Calu3 (cell line): ENCODE results near the gene COL13A1. TPM values are rescaled to one million over a fixed set of nuclear protein-coding genes. Genes with fewer than 3 reads are reported as not detected.

Experiments used
- BruUV-seq: library from RNA; stranded (reverse); fragments of 400-500 nt; replicated peaks from 2 replicates; lab custom pipeline; 2021; lab: Mats Ljungman, UMichigan
- CTCF ChIA-PET: fragments of 300-600 bp; sonication (Branson Sonifier 250); formaldehyde crosslinking; loops from one replicate; lab custom pipeline; 2022; ENCODE audit warnings: antibody characterized with exemption; lab: Charles Lee
- DNase-seq: peaks from one replicate; pipeline ENCODE4 v3.0.0; 2022
- H3K27ac Mint-ChIP-seq: one replicate; pipeline ENCODE4 v1.8.0; 2022; ENCODE audit warnings: mixed read lengths; ENCODE audit not compliant: unreplicated experiment
- H3K27me3 Mint-ChIP-seq: one replicate; pipeline ENCODE4 v1.8.0; 2022; ENCODE audit warnings: mixed read lengths; ENCODE audit not compliant: unreplicated experiment
- H3K36me3 Mint-ChIP-seq: one replicate; pipeline ENCODE4 v1.8.0; 2022; ENCODE audit warnings: mild to moderate bottlenecking, moderate library complexity, mixed read lengths; ENCODE audit not compliant: insufficient read depth, unreplicated experiment
- H3K4me1 Mint-ChIP-seq: one replicate; pipeline ENCODE4 v1.8.0; 2022; ENCODE audit warnings: mild to moderate bottlenecking, low read depth, mixed read lengths; ENCODE audit not compliant: unreplicated experiment
- H3K4me3 Mint-ChIP-seq: one replicate; pipeline ENCODE4 v1.8.0; 2022; ENCODE audit warnings: mild to moderate bottlenecking, low read depth, moderate library complexity, mixed read lengths; ENCODE audit not compliant: unreplicated experiment
- H3K9me3 Mint-ChIP-seq: one replicate; pipeline ENCODE4 v1.8.0; 2022; ENCODE audit warnings: low read depth, mixed read lengths; ENCODE audit not compliant: unreplicated experiment
- intact Hi-C: fragments of 100-400 bp; cut with micrococcal nuclease; formaldehyde crosslinking; loops from one replicate; pipeline ENCODE4 v1.10.0; 2022; ENCODE audit not compliant: unreplicated experiment
- total RNA-seq: library from RNA; stranded (reverse); gene quantifications from 2 replicates; pipeline ENCODE4 v1.2.3, GENCODE V29; 2022
- TF ChIP-seq, protein P1 (sequence below): fragments of 200-600 bp; IDR thresholded peaks from one replicate; pipeline ENCODE4 v1.8.0; 2022; ENCODE audit warnings: antibody characterized with exemption; ENCODE audit not compliant: unreplicated experiment

The COL13A1 gene
- total RNA-seq, 1 experiment from 2014 or later = 0.24 TPM

DNA sequence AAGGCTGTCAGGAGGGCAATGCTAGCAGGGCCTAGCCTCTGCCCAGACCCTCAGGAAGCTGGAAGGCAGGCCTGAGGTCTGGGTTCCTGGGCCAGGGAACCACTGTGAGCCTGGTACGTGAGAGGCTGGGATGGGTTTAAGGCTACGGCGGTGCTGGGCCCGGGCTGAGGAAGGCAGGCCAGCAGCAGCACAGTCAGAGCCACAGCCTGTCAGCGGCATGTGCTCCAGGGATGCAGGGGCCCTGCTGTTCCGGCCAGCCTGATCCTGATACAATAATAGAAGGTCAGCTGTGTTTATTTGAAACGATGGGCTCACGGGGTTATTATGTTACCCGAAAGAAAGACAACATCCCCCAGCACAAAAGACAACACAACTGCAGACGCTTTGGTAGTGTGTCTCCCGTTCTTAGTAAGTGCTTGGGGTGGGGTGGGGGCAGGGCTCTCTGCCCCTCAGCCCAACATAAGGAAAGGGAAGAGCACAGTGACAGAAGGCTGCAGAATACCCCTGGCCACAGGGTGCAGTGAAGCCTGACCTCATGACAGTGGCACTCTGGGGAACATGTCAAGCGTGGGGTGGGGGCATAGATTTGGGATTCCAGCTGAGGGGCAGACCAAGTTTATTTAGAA, 95.0 kb downstream of the COL13A1 start:
- no peaks in the 10 kb centered on the region for H3K9me3 Mint-ChIP-seq
- H3K4me1 Mint-ChIP-seq = peaks cover 7% of the 10 kb centered on the region
- DNase-seq = no peak
- BruUV-seq = no TSS peak
- H3K4me3 Mint-ChIP-seq = no peak overlapping the region
- peaks cover 64% of the 10 kb centered on the region for H3K27me3 Mint-ChIP-seq
- CTCF ChIA-PET = interaction anchor here (3.0 kb wide), 1 partner anchor 13 kb away, joined by 7 read pairs; no protein-coding TSS in a partner anchor
- intact Hi-C loops = no loop called here
- H3K36me3 Mint-ChIP-seq = no peaks in the 10 kb centered on the region
- H3K27ac Mint-ChIP-seq = no peak overlapping the region
- TF ChIP-seq, protein P1, sequence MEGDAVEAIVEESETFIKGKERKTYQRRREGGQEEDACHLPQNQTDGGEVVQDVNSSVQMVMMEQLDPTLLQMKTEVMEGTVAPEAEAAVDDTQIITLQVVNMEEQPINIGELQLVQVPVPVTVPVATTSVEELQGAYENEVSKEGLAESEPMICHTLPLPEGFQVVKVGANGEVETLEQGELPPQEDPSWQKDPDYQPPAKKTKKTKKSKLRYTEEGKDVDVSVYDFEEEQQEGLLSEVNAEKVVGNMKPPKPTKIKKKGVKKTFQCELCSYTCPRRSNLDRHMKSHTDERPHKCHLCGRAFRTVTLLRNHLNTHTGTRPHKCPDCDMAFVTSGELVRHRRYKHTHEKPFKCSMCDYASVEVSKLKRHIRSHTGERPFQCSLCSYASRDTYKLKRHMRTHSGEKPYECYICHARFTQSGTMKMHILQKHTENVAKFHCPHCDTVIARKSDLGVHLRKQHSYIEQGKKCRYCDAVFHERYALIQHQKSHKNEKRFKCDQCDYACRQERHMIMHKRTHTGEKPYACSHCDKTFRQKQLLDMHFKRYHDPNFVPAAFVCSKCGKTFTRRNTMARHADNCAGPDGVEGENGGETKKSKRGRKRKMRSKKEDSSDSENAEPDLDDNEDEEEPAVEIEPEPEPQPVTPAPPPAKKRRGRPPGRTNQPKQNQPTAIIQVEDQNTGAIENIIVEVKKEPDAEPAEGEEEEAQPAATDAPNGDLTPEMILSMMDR = no peak

DNA sequence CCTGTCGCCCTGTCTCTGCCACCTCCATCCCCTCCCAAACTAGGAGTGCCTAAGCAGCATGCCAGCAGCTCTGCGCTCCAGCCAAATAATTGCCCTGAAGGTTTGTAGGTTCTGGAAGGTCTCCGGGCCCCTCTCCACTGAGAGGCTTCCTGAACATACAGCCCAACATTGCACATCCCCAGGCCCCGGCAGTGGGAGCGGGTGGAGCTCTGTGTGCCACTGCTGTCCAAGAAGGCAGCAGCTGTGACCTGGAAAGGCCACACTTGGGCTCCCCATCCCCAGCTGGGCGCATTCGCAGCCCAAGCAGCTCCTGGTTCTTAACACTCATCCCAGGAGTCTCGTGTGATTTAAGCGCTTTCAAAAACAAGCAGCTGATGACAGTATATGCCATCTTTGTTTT, 95.7 kb downstream of the COL13A1 start:
- H3K27me3 Mint-ChIP-seq = peaks cover 57% of the 10 kb centered on the region
- no TSS peak for BruUV-seq
- no peak overlapping the region for H3K27ac Mint-ChIP-seq
- TF ChIP-seq, protein P1 = no peak
- intact Hi-C loops = no loop called here
- H3K36me3 Mint-ChIP-seq = no peaks in the 10 kb centered on the region
- no peak overlapping the region for H3K4me3 Mint-ChIP-seq
- H3K4me1 Mint-ChIP-seq = peaks cover 7% of the 10 kb centered on the region
- DNase-seq = no peak
- CTCF ChIA-PET = interaction anchor here (3.0 kb wide), 1 partner anchor 14 kb away, joined by 7 read pairs; no protein-coding TSS in a partner anchor
- no peaks in the 10 kb centered on the region for H3K9me3 Mint-ChIP-seq

DNA sequence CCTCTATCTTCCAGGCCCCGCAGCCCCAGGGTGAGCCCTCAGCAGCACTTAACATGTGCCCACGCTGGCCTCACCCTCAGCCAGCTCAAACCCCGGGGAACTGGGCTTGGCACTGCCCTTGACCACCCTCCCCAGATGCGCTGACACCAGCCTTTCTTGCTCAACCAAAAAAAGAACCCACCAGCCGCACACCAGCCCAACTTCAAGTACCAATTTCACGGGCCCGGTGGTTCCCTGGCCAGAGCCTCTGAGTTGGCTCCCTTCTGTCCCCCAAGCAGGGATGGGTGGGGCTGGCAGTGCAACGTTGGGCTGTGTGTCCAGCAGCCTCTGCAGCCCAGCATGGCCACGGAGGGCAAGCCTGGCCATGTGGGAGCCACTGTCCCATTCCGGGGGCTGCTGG, 96.3 kb downstream of the COL13A1 start:
- Mint-ChIP-seq H3K4me1 (peaks cover 7% of the 10 kb centered on the region), H3K36me3 (no peaks in the 10 kb centered on the region), H3K27ac (no peak overlapping the region), H3K27me3 (peaks cover 54% of the 10 kb centered on the region), H3K4me3 (no peak overlapping the region), H3K9me3 (no peaks in the 10 kb centered on the region)
- TF ChIP-seq, protein P1 = no peak
- no TSS peak for BruUV-seq
- DNase-seq = no peak
- intact Hi-C loops = no loop called here
- CTCF ChIA-PET = interaction anchor here (3.0 kb wide), 1 partner anchor 15 kb away, joined by 7 read pairs; no protein-coding TSS in a partner anchor

DNA sequence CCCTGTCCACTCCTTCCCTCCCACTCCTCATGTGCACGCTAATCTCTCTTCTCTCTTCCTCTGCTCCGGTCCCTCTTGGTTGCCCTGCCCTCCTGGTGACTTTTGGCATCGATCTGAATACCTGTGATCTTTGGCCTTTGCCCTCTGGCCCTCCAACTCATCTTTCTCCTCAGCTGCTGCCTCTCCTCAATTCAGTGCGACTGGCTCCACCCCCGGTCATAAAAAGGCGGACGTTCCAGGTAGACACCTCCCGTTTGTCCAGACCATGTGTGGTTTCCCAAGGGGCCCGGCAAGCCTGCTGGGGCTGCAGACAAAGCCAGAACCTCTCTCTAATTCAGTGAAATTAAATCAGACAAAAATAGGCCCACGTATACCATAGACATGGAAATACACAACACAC, 96.8 kb downstream of the COL13A1 start:
- Mint-ChIP-seq H3K36me3 (no peaks in the 10 kb centered on the region), H3K9me3 (no peaks in the 10 kb centered on the region), H3K27me3 (peaks cover 54% of the 10 kb centered on the region), H3K4me1 (peaks cover 7% of the 10 kb centered on the region), H3K4me3 (no peak overlapping the region), H3K27ac (no peak overlapping the region)
- TF ChIP-seq, protein P1 = no peak
- BruUV-seq = no TSS peak
- no peak for DNase-seq
- intact Hi-C loops = no loop called here
- CTCF ChIA-PET = interaction anchor here (3.0 kb wide), 1 partner anchor 15 kb away, joined by 7 read pairs; no protein-coding TSS in a partner anchor
